NCI-H82 (cell line): Measurements from ENCODE around the gene PEPD.

Experiments used
- DNase-seq: peaks from one replicate; lab custom pipeline; 2025; lab: John Stamatoyannopoulos, UW

PEPD gene

DNA sequence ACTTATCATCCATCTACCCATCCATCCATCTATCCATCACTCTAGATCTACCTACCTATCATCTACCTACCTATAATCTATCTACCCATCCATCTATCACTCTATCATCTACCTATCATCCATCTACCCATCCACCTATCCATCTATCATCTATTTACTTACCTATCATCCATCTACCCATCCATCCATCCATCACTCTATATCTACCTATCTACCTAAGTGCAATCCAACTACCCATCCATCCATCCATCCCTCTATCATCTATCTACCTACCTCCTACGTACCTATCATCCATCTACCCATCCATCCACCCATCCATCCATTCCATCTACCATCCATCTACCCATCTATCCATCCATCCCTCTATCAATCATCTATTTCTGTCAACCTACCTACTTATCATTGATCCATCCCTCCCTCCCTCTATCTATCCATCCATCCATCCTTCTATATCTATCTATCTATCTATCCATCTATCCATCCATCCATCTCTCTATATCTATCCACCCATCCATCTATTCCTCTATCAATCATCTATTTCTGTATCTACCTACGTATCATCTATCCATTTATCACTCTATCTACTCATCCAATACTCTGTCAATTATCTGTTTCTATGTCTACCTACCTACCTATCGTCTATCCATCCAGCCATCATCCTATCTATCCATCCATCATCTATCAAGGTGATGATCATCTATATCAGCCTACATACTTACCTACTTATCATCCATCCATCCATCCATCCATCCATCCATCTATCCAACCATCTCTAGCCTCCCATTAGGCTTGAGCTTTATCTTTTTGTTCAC, 99.0 kb downstream of the PEPD start:
- no peak for DNase-seq

DNA sequence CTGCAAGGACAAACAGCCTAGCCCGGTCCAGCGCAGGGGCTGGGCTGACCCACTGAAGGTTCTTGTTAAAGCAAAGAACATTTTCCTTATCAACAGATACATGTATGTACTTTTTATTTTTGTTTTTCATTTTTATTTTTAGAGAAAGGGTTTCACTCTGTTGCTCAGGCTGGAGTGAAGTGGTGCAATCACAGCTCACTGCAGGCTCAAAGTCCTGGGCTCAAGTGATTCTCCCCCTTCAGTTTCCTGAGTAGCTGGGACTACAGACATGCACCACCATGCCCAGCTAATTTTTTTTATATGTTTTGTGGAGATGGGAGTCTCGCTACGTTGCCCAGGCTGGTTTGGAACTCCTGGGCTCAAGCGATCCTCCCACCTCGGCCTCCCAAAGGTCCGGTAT, 100.2 kb downstream of the PEPD start:
- DNase-seq: no peak

DNA sequence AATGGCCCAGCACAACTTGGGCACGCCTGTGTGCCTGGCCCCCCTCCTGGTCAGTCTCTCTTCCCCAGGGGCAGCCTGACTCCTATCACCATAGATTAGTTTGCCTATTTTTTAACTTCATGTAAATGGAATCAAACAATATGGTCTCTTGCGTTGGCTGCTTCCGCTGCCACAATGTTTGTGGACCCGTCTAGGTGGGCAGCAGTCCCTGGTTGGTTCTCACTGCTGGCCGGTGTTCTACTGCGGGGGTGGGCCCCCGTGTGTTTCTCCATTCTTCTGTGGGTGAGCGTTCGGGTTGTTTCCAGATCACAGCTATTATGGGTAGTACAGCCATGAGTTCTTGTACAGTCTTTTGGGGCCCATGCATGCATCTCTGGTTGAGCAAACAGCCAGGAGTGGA, 100.8 kb downstream of the PEPD start:
- DNase-seq: no peak

GRCh38 chr19:33419788-33420130, 101.8 kb downstream of the PEPD start:
- DNase-seq: peak; percentile 51

DNA sequence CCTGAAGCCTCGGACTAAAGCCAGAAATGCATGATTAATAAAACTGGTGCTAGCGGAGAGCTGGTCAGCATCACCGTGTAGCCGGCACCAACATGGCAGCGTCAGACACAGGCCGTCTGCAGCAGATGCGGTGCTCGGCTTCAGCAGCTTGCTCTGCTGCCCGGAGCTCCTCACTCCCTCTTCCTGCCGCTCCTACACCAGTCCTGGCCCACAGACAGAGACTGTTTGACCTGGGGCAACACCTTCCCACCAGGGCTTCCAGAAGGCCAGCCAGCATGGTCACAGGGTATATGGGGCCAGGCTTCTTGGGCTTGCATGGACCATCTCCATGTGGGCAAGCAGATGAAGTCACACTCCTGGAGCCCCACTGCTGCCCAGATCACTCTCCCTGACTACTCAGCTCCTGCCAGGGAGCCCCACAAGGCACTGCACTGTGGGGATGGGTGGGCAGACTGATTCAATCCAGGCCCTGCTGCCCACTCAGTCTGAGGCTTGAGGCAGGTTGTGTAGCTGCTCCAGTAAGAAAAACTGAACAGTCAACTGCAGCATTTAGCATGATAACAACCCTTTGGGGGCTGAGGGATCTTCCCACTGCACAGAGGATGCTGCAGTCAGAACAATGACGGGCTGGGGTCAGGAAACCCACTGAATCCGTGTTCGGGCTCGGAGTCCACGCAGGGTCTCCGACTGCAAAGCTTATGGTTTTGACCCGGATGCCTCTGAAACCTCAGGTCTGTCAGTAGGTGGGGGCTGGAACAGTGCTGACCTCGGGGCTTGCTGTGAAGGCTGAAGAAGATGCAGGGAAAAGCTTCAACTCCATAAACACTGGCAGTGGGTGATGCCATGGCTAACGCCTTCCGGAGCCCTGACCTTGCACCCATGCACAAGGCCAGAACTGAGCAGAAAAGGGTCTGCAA, 102.5 kb downstream of the PEPD start:
- no peak for DNase-seq

GRCh38 chr19:33418461-33418860, 103.1 kb downstream of the PEPD start:
- no peak for DNase-seq

- no peak for DNase-seq
Measured at GRCh38 chr19:33417751-33418150, 103.8 kb downstream of the PEPD start.

GRCh38 chr19:33416307-33417215, 105.0 kb downstream of the PEPD start:
- DNase-seq: peak; percentile 89

GRCh38 chr19:33414667-33415605, 106.7 kb downstream of the PEPD start:
- DNase-seq: no peak

DNA sequence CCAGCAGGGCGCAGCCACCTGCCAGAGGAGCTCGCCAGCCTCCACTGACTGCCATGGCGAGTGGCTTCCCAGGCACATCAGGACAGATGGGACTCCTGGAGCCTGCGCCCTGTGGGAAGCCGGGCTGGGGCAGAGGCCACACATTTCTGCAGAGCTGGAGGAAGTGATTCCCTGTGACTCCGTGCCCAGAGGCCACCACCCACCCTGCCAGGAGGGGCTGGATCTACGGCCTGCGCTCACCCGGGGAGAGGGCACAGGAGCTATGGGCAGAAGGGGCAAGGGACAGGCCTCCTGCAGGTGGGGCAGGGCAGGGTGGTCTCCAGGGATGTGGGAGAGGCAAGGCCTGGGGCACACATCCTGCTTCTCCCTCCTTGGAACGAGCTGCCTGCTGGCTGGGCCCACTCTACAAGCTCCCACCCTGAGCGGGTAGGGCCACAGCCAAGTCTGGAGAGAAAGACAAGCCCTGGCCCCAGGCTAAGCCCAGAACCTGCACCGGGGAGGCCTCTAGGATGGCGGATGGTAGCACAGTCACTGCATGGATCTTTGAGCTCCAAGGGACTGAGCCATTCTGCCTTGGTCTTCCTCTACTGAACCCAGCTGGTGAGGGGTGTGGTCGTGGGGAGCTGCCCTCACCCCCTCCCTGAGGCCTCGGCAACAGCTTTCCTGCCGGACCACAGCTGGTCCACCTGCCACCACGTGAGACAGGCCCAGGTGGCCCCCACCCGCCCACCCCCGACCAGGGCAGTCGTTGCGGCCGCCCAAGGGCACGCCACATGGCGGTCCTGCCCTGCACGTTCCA, 107.5 kb downstream of the PEPD start:
- no peak for DNase-seq

DNA sequence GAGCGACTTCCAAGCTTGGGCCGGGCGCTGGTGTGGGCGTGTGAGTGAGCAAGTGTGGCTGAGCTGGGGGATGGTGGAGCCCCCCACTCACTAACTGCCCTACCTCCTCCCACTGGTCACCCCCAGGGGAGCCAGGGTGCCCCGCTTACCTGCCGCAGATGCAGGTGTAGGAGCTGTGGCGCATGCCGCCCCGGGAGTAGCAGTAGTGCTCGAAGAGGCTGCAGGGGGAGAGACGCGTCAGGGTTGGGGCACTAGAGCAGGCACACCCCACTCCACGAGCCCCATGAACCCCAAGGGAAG, 108.2 kb downstream of the PEPD start:
- DNase-seq: no peak

GRCh38 chr19:33412601-33413425, 108.8 kb downstream of the PEPD start:
- no peak for DNase-seq

- no peak for DNase-seq
Measured at GRCh38 chr19:33411621-33412180, 109.9 kb downstream of the PEPD start.

GRCh38 chr19:33410915-33411401, 110.6 kb downstream of the PEPD start:
- no peak for DNase-seq

DNA sequence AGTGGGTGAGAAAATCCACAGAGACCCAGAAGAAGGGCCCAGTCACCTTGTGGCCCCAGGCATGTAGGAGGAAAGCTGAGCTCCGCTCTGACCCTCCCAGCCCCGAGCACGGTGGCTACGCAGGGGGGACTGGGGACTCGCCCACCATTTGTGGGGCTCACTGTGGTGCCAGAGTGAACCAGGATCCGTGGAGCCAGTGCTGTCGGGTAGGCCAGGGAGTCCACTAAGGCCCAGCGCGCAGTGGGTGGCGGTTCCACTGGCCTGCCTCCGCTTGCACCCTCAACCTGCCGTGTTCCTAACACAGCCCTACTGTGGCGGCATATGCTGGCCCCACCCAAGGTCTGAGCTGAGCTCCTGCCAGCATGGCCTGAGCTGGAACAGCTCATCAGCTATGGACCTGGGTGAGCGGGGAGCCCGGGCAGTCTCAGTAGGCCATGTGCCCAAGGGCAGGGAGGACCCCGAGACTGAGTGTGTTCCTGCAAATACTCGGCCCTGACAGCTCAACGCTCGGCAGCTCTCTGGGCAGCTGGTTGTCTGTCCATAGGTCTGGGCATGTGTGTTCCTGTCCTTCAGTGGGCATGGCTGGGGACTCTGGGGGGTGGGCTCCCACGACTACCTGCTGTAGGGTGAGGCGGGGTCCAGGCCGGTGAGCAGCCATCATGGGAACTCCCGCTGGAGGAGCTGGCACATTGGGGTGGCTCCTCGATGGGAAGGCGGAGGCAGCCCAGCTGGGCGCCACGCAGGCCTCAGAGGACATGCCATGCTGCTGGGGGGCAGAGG, 111.5 kb downstream of the PEPD start:
- DNase-seq: no peak

GRCh38 chr19:33408538-33409434, 112.8 kb downstream of the PEPD start:
- no peak for DNase-seq

- DNase-seq: no peak
Measured at GRCh38 chr19:33408116-33408515, 113.5 kb downstream of the PEPD start.
